Liver (tissue), 9 donors: ENCODE results near the gene CCDC192. TPM values are rescaled to one million over a fixed set of nuclear protein-coding genes. Genes with fewer than 3 reads are reported as not detected.

Source experiments
- DNase-seq: peaks from one replicate; pipeline ENCODE4 v3.0.0-alpha.2; 2017; ENCODE audit warnings: low spot score
- H3K27ac ChIP-seq, 2 donors: one replicate each; pipeline ENCODE4 v1.7.0; 2013; ENCODE audit warnings: inconsistent platforms in 2 of 2, low read length in 2 of 2, control low read depth in 1 of 2, low read depth in 1 of 2, mild to moderate bottlenecking in 1 of 2
- H3K27me3 ChIP-seq, 4 donors: one replicate each; pipeline versions ENCODE4 v1.6.1 to v1.7.0; 2013; ENCODE audit warnings: low read length in 3 of 4, inconsistent platforms in 1 of 4, mild to moderate bottlenecking in 1 of 4, moderate library complexity in 1 of 4; ENCODE audit not compliant: control insufficient read depth in 4 of 4, insufficient read depth in 4 of 4
- H3K36me3 ChIP-seq, 4 donors: one replicate each; pipeline versions ENCODE4 v1.6.1 to v1.7.0; 2013; ENCODE audit warnings: low read length in 3 of 4, mild to moderate bottlenecking in 3 of 4, low read depth in 1 of 4, moderate library complexity in 1 of 4; ENCODE audit not compliant: control insufficient read depth in 4 of 4, insufficient read depth in 3 of 4
- H3K4me1 ChIP-seq, 4 donors: one replicate each; pipeline versions ENCODE4 v1.6.1 to v1.7.0; 2013; ENCODE audit warnings: low read length in 3 of 4, mild to moderate bottlenecking in 3 of 4, moderate library complexity in 1 of 4; ENCODE audit not compliant: control insufficient read depth in 4 of 4, insufficient read depth in 4 of 4
- H3K4me3 ChIP-seq, 3 donors: one replicate each; pipeline versions ENCODE4 v1.6.1 to v1.7.0; 2013; ENCODE audit warnings: low read length in 3 of 3, control low read depth in 1 of 3, low read depth in 1 of 3, mild to moderate bottlenecking in 1 of 3
- H3K9ac ChIP-seq, 2 donors: one replicate each; pipeline ENCODE4 v1.7.0; 2013; ENCODE audit warnings: low read length in 2 of 2, mild to moderate bottlenecking in 2 of 2, moderate library complexity in 2 of 2, control low read depth in 1 of 2, low read depth in 1 of 2
- H3K9me3 ChIP-seq, 4 donors: one replicate each; pipeline versions ENCODE4 v1.6.1 to v1.7.0; 2013; ENCODE audit warnings: low read length in 3 of 4; ENCODE audit not compliant: control insufficient read depth in 4 of 4
- EGR1 ChIP-seq, 2 donors: IDR thresholded peaks; 2 replicates each; pipeline ENCODE4 v1.6.1; 2016 to 2018; ENCODE audit warnings: antibody characterized with exemption in 2 of 2, low read depth in 2 of 2
- FOXA1 ChIP-seq: IDR thresholded peaks from 2 replicates; pipeline ENCODE4 v1.6.1; 2016; ENCODE audit warnings: antibody characterized with exemption
- FOXA2 ChIP-seq: IDR thresholded peaks from 2 replicates; pipeline ENCODE4 v1.6.1; 2016; ENCODE audit warnings: antibody characterized with exemption
- GABPA ChIP-seq, 2 donors: IDR thresholded peaks in 1 of 2; conservative IDR thresholded peaks in 1 of 2; 2 replicates each; pipeline ENCODE4 v1.6.1; 2016; ENCODE audit warnings: antibody characterized with exemption in 2 of 2, mild to moderate bottlenecking in 1 of 2, moderate library complexity in 1 of 2
- HNF4A ChIP-seq, 2 donors: conservative IDR thresholded peaks; 2 replicates each; pipeline ENCODE4 v1.6.1; 2016; ENCODE audit warnings: antibody characterized with exemption in 2 of 2, mild to moderate bottlenecking in 2 of 2
- HNF4G ChIP-seq: IDR thresholded peaks from 2 replicates; pipeline ENCODE4 v1.6.1; 2016; ENCODE audit warnings: antibody characterized with exemption
- JUND ChIP-seq, 2 donors: IDR thresholded peaks; 2 replicates each; pipeline ENCODE4 v1.6.1; 2016; ENCODE audit warnings: antibody characterized with exemption in 2 of 2
- MAX ChIP-seq: IDR thresholded peaks from 2 replicates; pipeline ENCODE4 v1.6.1; 2016; ENCODE audit warnings: antibody characterized with exemption
- NR2F2 ChIP-seq: IDR thresholded peaks from 2 replicates; pipeline ENCODE4 v1.6.1; 2016; ENCODE audit warnings: antibody characterized with exemption
- RAD21 ChIP-seq, 2 donors: IDR thresholded peaks; 2 replicates each; pipeline ENCODE4 v1.6.1; 2016; ENCODE audit warnings: antibody characterized with exemption in 2 of 2, mild to moderate bottlenecking in 2 of 2
- RXRA ChIP-seq, 2 donors: IDR thresholded peaks; 2 replicates each; pipeline ENCODE4 v1.6.1; 2017 to 2018; ENCODE audit warnings: antibody characterized with exemption in 2 of 2, mild to moderate bottlenecking in 1 of 2
- SP1 ChIP-seq: IDR thresholded peaks from 2 replicates; pipeline ENCODE4 v1.6.1; 2018; ENCODE audit warnings: antibody characterized with exemption, mild to moderate bottlenecking
- TAF1 ChIP-seq: conservative IDR thresholded peaks from 2 replicates; pipeline ENCODE4 v1.6.1; 2016; ENCODE audit warnings: antibody characterized with exemption, mild to moderate bottlenecking
- YY1 ChIP-seq: IDR thresholded peaks from 2 replicates; pipeline ENCODE4 v1.6.1; 2016; ENCODE audit warnings: antibody characterized with exemption, mild to moderate bottlenecking
- ZBTB33 ChIP-seq: IDR thresholded peaks from 2 replicates; pipeline ENCODE4 v1.6.1; 2016; ENCODE audit warnings: antibody characterized with exemption
- WGBS: extraction: QIAGEN DNeasy Blood & Tissue Kit; methylation state at CpG from one replicate; pipeline ENCODE4 v1.1.7; 2013; 5-methylcytosine and 5-hydroxymethylcytosine counted together
- polyA plus RNA-seq, 2 donors: library from polyadenylated mRNA; stranded (reverse) in 1 of 2; unstranded in 1 of 2; fragments of 200-250 nt in 1 of 2; fragments of >200 nt in 1 of 2; fragmentation: Nextera tagmentation in 1 of 2; extraction: Ambion mirVana in 1 of 2; gene quantifications; one replicate each; pipeline versions ENCODE4 v1.2.1 to v1.2.3, GENCODE V29; 2013 to 2015
- total RNA-seq, 2 donors: library from RNA; depleted of rRNA; stranded (reverse); fragments of >200 nt; gene quantifications; one replicate each; pipeline ENCODE4 v1.2.3, GENCODE V29; 2014
- TF ChIP-seq, protein P1 (sequence below): fragments of 150-350 bp; IDR thresholded peaks from 2 replicates; pipeline ENCODE4 v1.5.1; 2017; ENCODE audit warnings: improper control_type of control experiment, low read depth, low read length; ENCODE audit not compliant: missing input control
- donor health status: healthy.
- donor health status: healthy.
- donor health status: healthy.
- donor health status: healthy.
- donor health status: healthy.

Gene CCDC192
- total and polyA plus RNA-seq, 4 donors: not detected

GRCh38 chr5:127821896-127822295 lies 118.7 kb downstream of the CCDC192 start:
- Histone ChIP-seq H3K36me3 (no peaks in the 10 kb centered on the region), H3K27me3 (no peaks in the 10 kb centered on the region), H3K9ac (no peak overlapping the region), H3K4me3 (no peak overlapping the region), H3K4me1 (peaks cover 0 to 9% (median 4%) of the 10 kb centered on the region in 4 donors), H3K27ac (no peak overlapping the region), H3K9me3 (no peaks in the 10 kb centered on the region)
- no peak for DNase-seq
- WGBS: 92% methylated on average over 3 of the region's 3 CpGs
- TF ChIP-seq JUND (IDR thresholded peaks at IDR 0.05): no peak
- no peak for TF ChIP-seq RXRA (IDR thresholded peaks at IDR 0.05)
- TF ChIP-seq ZBTB33: no peak
- TF ChIP-seq RAD21 (IDR thresholded peaks at IDR 0.05): no peak
- TF ChIP-seq YY1: no peak
- TF ChIP-seq SP1: no peak
- TF ChIP-seq TAF1: no peak
- TF ChIP-seq MAX: no peak
- no peak for TF ChIP-seq HNF4G
- no peak for TF ChIP-seq EGR1 (IDR thresholded peaks at IDR 0.05; ENCODE audit: low read depth in 2 of 2)
- TF ChIP-seq FOXA1: no peak
- TF ChIP-seq GABPA (IDR thresholded peaks at IDR 0.05 in 1 of 2, conservative IDR thresholded peaks at IDR 0.05 in 1 of 2): no peak

GRCh38 chr5:127824126-127824525 lies 120.9 kb downstream of the CCDC192 start:
- H3K9me3 ChIP-seq: no peaks in the 10 kb centered on the region
- no peak for DNase-seq
- peaks cover 0 to 9% (median 4%) of the 10 kb centered on the region in 4 donors for H3K4me1 ChIP-seq
- no peak overlapping the region for H3K9ac ChIP-seq
- H3K36me3 ChIP-seq: no peaks in the 10 kb centered on the region
- 41% methylated on average over 2 of the region's 2 CpGs for WGBS
- H3K27ac ChIP-seq: no peak overlapping the region
- H3K27me3 ChIP-seq: peaks cover 0 to 2% (median 0%) of the 10 kb centered on the region in 4 donors
- TF ChIP-seq RXRA (IDR thresholded peaks at IDR 0.05): peak; percentile 15 to 18
- TF ChIP-seq HNF4A (conservative IDR thresholded peaks at IDR 0.05): peak in 1 of 2 donors; percentile 31
- peak; percentile 54 for TF ChIP-seq YY1
- TF ChIP-seq FOXA2: no peak
- TF ChIP-seq, protein P1, sequence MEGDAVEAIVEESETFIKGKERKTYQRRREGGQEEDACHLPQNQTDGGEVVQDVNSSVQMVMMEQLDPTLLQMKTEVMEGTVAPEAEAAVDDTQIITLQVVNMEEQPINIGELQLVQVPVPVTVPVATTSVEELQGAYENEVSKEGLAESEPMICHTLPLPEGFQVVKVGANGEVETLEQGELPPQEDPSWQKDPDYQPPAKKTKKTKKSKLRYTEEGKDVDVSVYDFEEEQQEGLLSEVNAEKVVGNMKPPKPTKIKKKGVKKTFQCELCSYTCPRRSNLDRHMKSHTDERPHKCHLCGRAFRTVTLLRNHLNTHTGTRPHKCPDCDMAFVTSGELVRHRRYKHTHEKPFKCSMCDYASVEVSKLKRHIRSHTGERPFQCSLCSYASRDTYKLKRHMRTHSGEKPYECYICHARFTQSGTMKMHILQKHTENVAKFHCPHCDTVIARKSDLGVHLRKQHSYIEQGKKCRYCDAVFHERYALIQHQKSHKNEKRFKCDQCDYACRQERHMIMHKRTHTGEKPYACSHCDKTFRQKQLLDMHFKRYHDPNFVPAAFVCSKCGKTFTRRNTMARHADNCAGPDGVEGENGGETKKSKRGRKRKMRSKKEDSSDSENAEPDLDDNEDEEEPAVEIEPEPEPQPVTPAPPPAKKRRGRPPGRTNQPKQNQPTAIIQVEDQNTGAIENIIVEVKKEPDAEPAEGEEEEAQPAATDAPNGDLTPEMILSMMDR: no peak
- no peak for TF ChIP-seq TAF1
- no peak for TF ChIP-seq HNF4G
- TF ChIP-seq SP1: no peak
- TF ChIP-seq JUND (IDR thresholded peaks at IDR 0.05): no peak
- peak in 1 of 2 donors; percentile 11 for TF ChIP-seq RAD21 (IDR thresholded peaks at IDR 0.05)
- TF ChIP-seq GABPA (IDR thresholded peaks at IDR 0.05 in 1 of 2, conservative IDR thresholded peaks at IDR 0.05 in 1 of 2): peak in 1 of 2 donors; percentile 34
- no peak overlapping the region for H3K4me3 ChIP-seq

GRCh38 chr5:127826011-127826410 lies 122.8 kb downstream of the CCDC192 start:
- no peak for DNase-seq
- peaks cover 0 to 2% (median 0%) of the 10 kb centered on the region in 4 donors for H3K27me3 ChIP-seq
- peaks cover 0 to 9% (median 4%) of the 10 kb centered on the region in 4 donors for H3K4me1 ChIP-seq
- H3K27ac ChIP-seq: no peak overlapping the region
- no peaks in the 10 kb centered on the region for H3K9me3 ChIP-seq
- H3K9ac ChIP-seq: no peak overlapping the region
- no peak overlapping the region for H3K4me3 ChIP-seq
- no peak for TF ChIP-seq FOXA1
- no peak for TF ChIP-seq NR2F2
- TF ChIP-seq, protein P1: no peak
- TF ChIP-seq GABPA (IDR thresholded peaks at IDR 0.05 in 1 of 2, conservative IDR thresholded peaks at IDR 0.05 in 1 of 2): no peak
- TF ChIP-seq SP1: no peak
- TF ChIP-seq ZBTB33: no peak
- TF ChIP-seq RAD21 (IDR thresholded peaks at IDR 0.05): no peak
- TF ChIP-seq HNF4G: no peak
- no peak for TF ChIP-seq JUND (IDR thresholded peaks at IDR 0.05)
- WGBS: 86% methylated on average over 3 of the region's 3 CpGs
- H3K36me3 ChIP-seq: no peaks in the 10 kb centered on the region
